Activated naive CD4-positive, alpha-beta T cell treated with anti-CD3 and anti-CD28 coated beads for 36 hours (primary cell): ENCODE data around the gene TMED10. TPM values are rescaled to one million over a fixed set of nuclear protein-coding genes. Genes with fewer than 3 reads are reported as not detected.

Experiments
- CTCF ChIA-PET: fragments of 350-600 bp; sonication (Branson Sonifier 250); formaldehyde crosslinking; loops from one replicate; lab custom pipeline; 2021; ENCODE audit warnings: antibody characterized with exemption; lab: Charles Lee
- DNase-seq: peaks from one replicate; pipeline ENCODE4 v3.0.0-alpha.2; 2020
- H3K27ac Mint-ChIP-seq: one replicate; pipeline ENCODE4 v1.8.0; 2021; ENCODE audit warnings: mild to moderate bottlenecking, mixed read lengths
- H3K27me3 Mint-ChIP-seq: one replicate; pipeline ENCODE4 v1.8.0; 2021; ENCODE audit warnings: low read depth, mixed read lengths
- H3K36me3 Mint-ChIP-seq: one replicate; pipeline ENCODE4 v1.8.0; 2021; ENCODE audit warnings: low read depth, mixed read lengths
- H3K4me1 Mint-ChIP-seq: one replicate; pipeline ENCODE4 v1.8.0; 2021; ENCODE audit warnings: low read depth, mixed read lengths
- H3K4me3 Mint-ChIP-seq: one replicate; pipeline ENCODE4 v1.8.0; 2021; ENCODE audit warnings: mild to moderate bottlenecking, moderate library complexity, mixed read lengths
- H3K9me3 Mint-ChIP-seq: one replicate; pipeline ENCODE4 v1.8.0; 2021; ENCODE audit warnings: mixed read lengths
- intact Hi-C: fragments of 100-400 bp; cut with micrococcal nuclease; formaldehyde crosslinking; loops from one replicate; pipeline ENCODE4 v1.15.1; 2023
- total RNA-seq, 2 experiments: library from RNA; stranded (reverse); gene quantifications; one replicate each; pipeline ENCODE4 v1.2.3, GENCODE V29; 2021

TMED10 gene
- total RNA-seq, 2 experiments from 2014 or later = 151 to 156 TPM

DNA sequence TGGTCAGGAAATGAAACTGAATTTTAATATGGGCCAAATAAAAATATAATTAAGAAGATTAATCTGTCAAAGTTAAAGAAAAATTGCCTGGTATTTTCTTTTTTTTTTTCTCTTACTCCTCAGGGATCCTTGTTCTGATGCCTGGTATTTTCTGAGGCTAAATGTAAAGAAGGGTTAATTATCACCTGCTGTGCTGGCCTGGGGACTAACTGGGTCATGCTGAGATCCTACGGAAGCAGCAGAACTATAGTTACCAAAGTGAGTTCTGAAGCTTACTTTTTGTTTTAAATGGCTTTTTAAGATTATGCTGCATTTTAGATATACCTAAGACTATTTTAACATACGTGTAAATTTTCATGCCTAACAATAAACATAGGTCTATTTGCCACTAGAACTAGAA lies 83.7 kb downstream of the TMED10 start:
- H3K9me3 Mint-ChIP-seq = no peaks in the 10 kb centered on the region
- no peak overlapping the region for H3K27ac Mint-ChIP-seq
- no peak for DNase-seq
- no peak overlapping the region for H3K4me3 Mint-ChIP-seq
- H3K4me1 Mint-ChIP-seq = no peaks in the 10 kb centered on the region
- CTCF ChIA-PET = no interaction called here
- H3K36me3 Mint-ChIP-seq = peaks cover 11% of the 10 kb centered on the region
- no peaks in the 10 kb centered on the region for H3K27me3 Mint-ChIP-seq
- intact Hi-C loops = no loop called here

GRCh38 chr14:75091251-75091650 lies 85.2 kb downstream of the TMED10 start:
- H3K36me3 Mint-ChIP-seq = peaks cover 14% of the 10 kb centered on the region

DNA sequence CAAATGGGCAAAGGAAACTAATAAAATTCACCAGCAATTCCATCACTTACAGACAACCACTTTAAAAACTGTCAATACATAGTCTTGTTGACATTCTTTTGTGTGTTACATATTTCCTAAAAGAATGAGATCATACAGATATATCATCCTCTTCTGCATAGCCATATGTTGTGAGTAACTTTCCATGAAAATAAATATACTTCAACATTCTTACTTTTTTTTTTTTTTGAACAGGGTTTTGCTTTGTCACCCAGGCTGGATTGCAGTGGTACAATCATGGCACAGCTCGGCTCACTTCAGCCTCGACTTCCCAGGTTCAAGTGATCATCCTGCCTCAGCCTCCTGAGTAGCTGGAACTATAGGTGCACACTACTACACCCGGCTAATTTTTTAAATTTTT lies 86.1 kb downstream of the TMED10 start:
- intact Hi-C loops = no loop called here
- Mint-ChIP-seq H3K4me1 (no peaks in the 10 kb centered on the region), H3K27ac (no peak overlapping the region), H3K4me3 (no peak overlapping the region), H3K36me3 (peaks cover 19% of the 10 kb centered on the region), H3K27me3 (no peaks in the 10 kb centered on the region), H3K9me3 (no peaks in the 10 kb centered on the region)
- no peak for DNase-seq
- CTCF ChIA-PET = interaction anchor here (0.6 to 6.8 kb wide), 6 partner anchors 144 to 744 kb away, joined by 3 to 75 read pairs (median 4); no protein-coding TSS in a partner anchor

More at GRCh38 chr14:75091251-75091650, 85.2 kb downstream of the TMED10 start:
- Mint-ChIP-seq H3K4me3 (no peak overlapping the region), H3K9me3 (no peaks in the 10 kb centered on the region), H3K27me3 (no peaks in the 10 kb centered on the region), H3K4me1 (no peaks in the 10 kb centered on the region), H3K27ac (no peak overlapping the region)
- DNase-seq = no peak
- intact Hi-C loops = no loop called here
- CTCF ChIA-PET = interaction anchor here (0.6 to 6.8 kb wide), 5 partner anchors 122 to 745 kb away, joined by 3 to 75 read pairs (median 3); no protein-coding TSS in a partner anchor

DNA sequence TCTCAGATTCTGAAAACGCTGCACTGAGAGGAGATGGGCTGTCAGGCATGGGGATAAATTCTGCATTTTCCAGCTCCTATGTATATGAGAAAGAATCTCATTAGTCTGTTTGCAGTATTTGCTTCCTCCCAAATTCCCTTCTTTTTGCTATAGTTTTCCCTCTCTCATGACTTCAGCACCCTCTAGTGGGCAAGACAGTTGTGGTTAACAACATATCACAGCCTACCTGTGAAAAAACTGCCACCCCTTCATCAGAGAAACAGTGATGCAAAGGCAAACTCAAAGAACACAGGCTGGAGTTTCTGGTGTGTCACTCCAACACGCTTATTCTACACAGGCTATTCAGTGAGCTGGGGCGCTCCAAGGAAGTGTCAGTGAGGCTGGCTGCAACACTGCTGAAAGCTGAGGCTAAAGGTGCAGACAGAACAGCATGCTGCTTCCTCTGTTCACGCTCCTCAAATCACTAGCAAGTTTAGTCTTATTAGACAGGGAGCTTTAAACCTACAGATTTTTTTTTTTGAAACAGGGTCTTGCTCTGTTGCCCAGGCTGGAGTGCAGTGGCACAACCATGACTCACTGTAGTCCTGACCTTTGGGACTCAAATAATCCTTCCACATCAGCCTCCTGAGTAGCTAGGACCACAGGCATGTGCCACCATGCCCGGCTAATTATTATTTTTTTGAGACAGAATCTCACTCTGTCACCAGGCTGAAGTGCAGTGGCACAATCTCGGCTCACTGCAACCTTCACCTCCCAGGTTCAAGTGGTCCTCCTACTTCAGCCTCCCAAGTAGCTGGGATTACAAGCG lies 87.6 kb downstream of the TMED10 start:
- H3K36me3 Mint-ChIP-seq = peaks cover 12% of the 10 kb centered on the region
- no peak overlapping the region for H3K27ac Mint-ChIP-seq
- no peaks in the 10 kb centered on the region for H3K4me1 Mint-ChIP-seq
- H3K4me3 Mint-ChIP-seq = no peak overlapping the region
- intact Hi-C loops = loop anchor here (1.0 kb wide), 3 partner anchors 142 to 227 kb away; no protein-coding TSS in a partner anchor
- no peaks in the 10 kb centered on the region for H3K27me3 Mint-ChIP-seq
- CTCF ChIA-PET = interaction anchor here (0.6 to 6.8 kb wide), 54 partner anchors 10 to 480 kb away, joined by 3 to 75 read pairs (median 4); partner anchors contain the start of genes ACYP1, EIF2B2, MLH3 and PROX2
- no peaks in the 10 kb centered on the region for H3K9me3 Mint-ChIP-seq
- DNase-seq = peak; percentile 62

DNA sequence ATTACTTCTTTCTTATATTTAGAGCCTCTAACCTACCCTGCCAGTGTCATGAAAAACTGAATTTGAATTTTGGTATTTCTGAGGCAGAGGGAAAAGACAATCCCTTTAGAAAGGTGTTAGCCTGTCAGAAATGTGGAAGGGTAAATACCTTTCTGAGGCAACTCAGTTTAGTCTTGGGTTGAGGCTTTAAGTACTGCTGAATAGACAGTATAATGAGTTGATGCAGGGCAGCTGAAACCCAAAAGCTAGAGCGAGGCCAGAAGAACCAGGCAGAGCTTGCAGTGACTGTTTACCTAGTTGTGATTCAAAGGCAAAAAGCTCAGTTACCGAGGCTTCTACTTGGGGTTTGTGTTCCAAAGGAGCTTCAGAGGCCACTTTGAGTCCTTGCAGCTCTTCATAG lies 88.3 kb downstream of the TMED10 start:
- Mint-ChIP-seq H3K9me3 (no peaks in the 10 kb centered on the region), H3K4me1 (no peaks in the 10 kb centered on the region), H3K36me3 (peaks cover 12% of the 10 kb centered on the region), H3K27ac (no peak overlapping the region), H3K4me3 (no peak overlapping the region), H3K27me3 (no peaks in the 10 kb centered on the region)
- CTCF ChIA-PET = interaction anchor here (0.6 to 6.8 kb wide), 47 partner anchors 10 to 477 kb away, joined by 3 to 75 read pairs (median 4); partner anchors contain the start of genes ACYP1, EIF2B2, PROX2 and ZC2HC1C
- intact Hi-C loops = loop anchor here (1.0 kb wide), 3 partner anchors 142 to 227 kb away; no protein-coding TSS in a partner anchor
- no peak for DNase-seq

DNA sequence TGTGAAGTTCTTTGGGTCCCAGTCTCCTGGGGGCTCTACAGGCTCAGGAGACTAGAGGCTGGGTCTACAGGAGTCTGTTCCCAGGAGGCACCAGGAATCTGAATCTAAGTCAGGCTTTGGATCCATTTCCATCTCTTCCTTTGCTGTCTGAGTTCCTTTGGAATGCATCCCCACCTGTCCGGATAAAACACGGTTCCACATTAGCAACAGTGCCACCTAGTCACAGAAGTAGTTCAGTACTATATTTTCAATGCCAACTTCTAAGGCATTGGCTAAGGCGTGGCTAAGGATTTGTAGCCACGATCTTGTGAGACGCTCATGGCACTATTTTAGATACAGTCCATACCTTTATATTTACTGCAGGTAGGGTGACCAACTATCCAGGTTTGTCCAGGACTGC lies 91.9 kb downstream of the TMED10 start:
- Mint-ChIP-seq H3K27me3 (no peaks in the 10 kb centered on the region), H3K9me3 (no peaks in the 10 kb centered on the region), H3K4me1 (no peaks in the 10 kb centered on the region), H3K36me3 (peaks cover 13% of the 10 kb centered on the region), H3K27ac (no peak overlapping the region), H3K4me3 (no peak overlapping the region)
- intact Hi-C loops = no loop called here
- CTCF ChIA-PET = interaction anchor here (1.7 kb wide), 1 partner anchor 223 kb away, joined by 4 read pairs; no protein-coding TSS in a partner anchor
- no peak for DNase-seq

DNA sequence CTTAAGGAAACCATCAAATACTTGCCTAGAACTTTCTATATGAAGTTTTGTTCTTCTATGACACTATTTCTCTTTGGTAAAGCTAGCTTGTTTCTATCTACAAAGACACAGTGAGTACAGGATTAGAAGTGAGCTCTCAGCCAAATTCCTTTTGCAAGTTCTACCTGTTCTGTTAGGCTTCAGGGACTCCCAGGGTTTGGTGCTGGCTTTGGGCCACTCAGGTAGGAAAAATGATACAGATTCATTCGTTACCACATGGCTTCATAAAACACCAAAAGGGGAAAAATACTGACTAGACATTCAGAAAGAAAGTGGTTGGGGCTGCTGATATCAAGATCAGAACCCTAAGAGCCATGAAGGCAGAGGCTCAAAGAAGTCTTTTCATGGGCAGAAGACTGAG lies 93.1 kb downstream of the TMED10 start:
- no peaks in the 10 kb centered on the region for H3K9me3 Mint-ChIP-seq
- intact Hi-C loops = no loop called here
- H3K27ac Mint-ChIP-seq = no peak overlapping the region
- no peaks in the 10 kb centered on the region for H3K4me1 Mint-ChIP-seq
- H3K36me3 Mint-ChIP-seq = peaks cover 13% of the 10 kb centered on the region
- no peaks in the 10 kb centered on the region for H3K27me3 Mint-ChIP-seq
- CTCF ChIA-PET = interaction anchor here (1.4 kb wide), 1 partner anchor 136 kb away, joined by 3 read pairs; no protein-coding TSS in a partner anchor
- DNase-seq = no peak
- H3K4me3 Mint-ChIP-seq = no peak overlapping the region

GRCh38 chr14:75081660-75082229 lies 94.7 kb downstream of the TMED10 start:
- Mint-ChIP-seq H3K4me1 (no peaks in the 10 kb centered on the region), H3K9me3 (no peaks in the 10 kb centered on the region), H3K27me3 (no peaks in the 10 kb centered on the region), H3K36me3 (peaks cover 9% of the 10 kb centered on the region), H3K4me3 (no peak overlapping the region), H3K27ac (no peak overlapping the region)
- intact Hi-C loops = no loop called here
- DNase-seq = no peak
- CTCF ChIA-PET = no interaction called here

Other genes starting within 250 kb of the TMED10 start
- under 1 TPM in 1 of 2 experiments, not detected in 1; 0.10 TPM for gene PGF, start 221.0 kb downstream of the TMED10 start, total RNA-seq
- gene EIF2B2, start 173.7 kb downstream of the TMED10 start, total RNA-seq = 10 to 100 TPM; 64.8 to 65.4 TPM
- gene MLH3, start 125.1 kb downstream of the TMED10 start, total RNA-seq = 10 to 100 TPM; 17.3 to 18.5 TPM
- 10 to 100 TPM; 46.3 to 50.5 TPM for gene ACYP1, start 112.6 kb downstream of the TMED10 start, total RNA-seq
- gene ZC2HC1C, start 107.0 kb downstream of the TMED10 start, total RNA-seq = under 1 TPM; 0.64 to 0.86 TPM
- gene NEK9, start 49.6 kb downstream of the TMED10 start, total RNA-seq = 10 to 100 TPM; 53.5 to 55.6 TPM
- 10 to 100 TPM; 34.5 to 35.7 TPM for gene FOS, start 102.2 kb upstream of the TMED10 start, total RNA-seq